SK-N-SH (cell line): ENCODE data around the gene CLCN1. TPM values are rescaled to one million over a fixed set of nuclear protein-coding genes. Genes with fewer than 3 reads are reported as not detected.

Experiments used
- CTCF ChIA-PET: fragments of 300-600, 350-600 bp; formaldehyde crosslinking; extraction: SDS; loops from one replicate; lab custom pipeline; 2021; lab: Yijun Ruan, JAX
- POLR2A ChIA-PET: fragments of 350-600 bp; sonication (Branson Sonifier 250); formaldehyde crosslinking; extraction: SDS; loops from one replicate; lab custom pipeline; 2020; ENCODE audit warnings: antibody characterized with exemption, inconsistent platforms; lab: Yijun Ruan, JAX
- DNase-seq: peaks from one replicate; pipeline ENCODE4 v3.0.0; 2012
- H2AFZ ChIP-seq: fragments of 200-600 bp; sonication (generic); 2 replicates; pipeline ENCODE4 v1.8.1; 2016; ENCODE audit warnings: antibody characterized with exemption, mild to moderate bottlenecking, low read depth
- H3F3A ChIP-seq: fragments of 200-600 bp; sonication (generic); replicated peaks from 2 replicates; pipeline ENCODE3; 2016; ENCODE audit warnings: antibody characterized with exemption, mild to moderate bottlenecking; ENCODE audit not compliant: insufficient read depth
- H3K27ac ChIP-seq, 2 experiments: fragments of 200-500 bp in 1 of 2; fragments of 200-600 bp in 1 of 2; sonication (Bioruptor generic) in 1 of 2; sonication (generic), shearing (Covaris generic) in 1 of 2; 2 replicates each; pipeline versions ENCODE4 v1.5.1 to v1.6.1; 2014 to 2016; ENCODE audit warnings: low read depth in 2 of 2, inconsistent platforms in 1 of 2, low read length in 1 of 2, mild to moderate bottlenecking in 1 of 2, mixed read lengths in 1 of 2
- H3K27me3 ChIP-seq: fragments of 200-600 bp; sonication (generic), shearing (Covaris generic); 2 replicates; pipeline ENCODE4 v1.6.1; 2016; ENCODE audit warnings: mixed run types; ENCODE audit not compliant: insufficient read depth
- H3K36me3 ChIP-seq, 2 experiments: fragments of 200-500 bp in 1 of 2; fragments of 200-600 bp in 1 of 2; sonication (Bioruptor generic) in 1 of 2; sonication (generic) in 1 of 2; replicated peaks in 1 of 2; 2 replicates each; pipeline versions ENCODE3 to v1.5.1; 2014 to 2016; ENCODE audit warnings: low read length in 1 of 2, mild to moderate bottlenecking in 1 of 2; ENCODE audit not compliant: insufficient read depth in 2 of 2, control insufficient read depth in 1 of 2
- H3K4me1 ChIP-seq, 2 experiments: fragments of 200-500 bp in 1 of 2; fragments of 200-600 bp in 1 of 2; sonication (Bioruptor generic) in 1 of 2; sonication (generic), shearing (Covaris generic) in 1 of 2; 2 replicates each; pipeline versions ENCODE4 v1.5.1 to v1.6.1; 2014 to 2016; ENCODE audit warnings: low read depth in 1 of 2, low read length in 1 of 2, mixed run types in 1 of 2; ENCODE audit not compliant: insufficient read depth in 2 of 2, control insufficient read depth in 1 of 2
- H3K4me2 ChIP-seq: fragments of 200-600 bp; sonication (generic), shearing (Covaris generic); 2 replicates; pipeline ENCODE4 v1.6.1; 2017; ENCODE audit warnings: mixed run types
- H3K4me3 ChIP-seq, 2 experiments: fragments of 200-500 bp in 1 of 2; fragments of 200-600 bp in 1 of 2; sonication (Bioruptor generic) in 1 of 2; sonication (generic), shearing (Covaris generic) in 1 of 2; 2 replicates each; pipeline versions ENCODE4 v1.5.1 to v1.8.1; 2014 to 2016; ENCODE audit warnings: low read depth in 2 of 2, inconsistent platforms in 1 of 2, low read length in 1 of 2, mild to moderate bottlenecking in 1 of 2, mixed read lengths in 1 of 2, moderate library complexity in 1 of 2
- H3K79me2 ChIP-seq: fragments of 200-600 bp; sonication (generic); 2 replicates; pipeline ENCODE4 v1.8.1; 2017; ENCODE audit warnings: mild to moderate bottlenecking; ENCODE audit not compliant: insufficient read depth
- H3K9ac ChIP-seq: fragments of 200-600 bp; sonication (generic); 2 replicates; pipeline ENCODE4 v1.6.1; 2017; ENCODE audit warnings: mixed run types
- H3K9me2 ChIP-seq: fragments of 200-600 bp; sonication (generic); 2 replicates; pipeline ENCODE4 v1.6.1; 2017; ENCODE audit warnings: mixed run types
- H3K9me3 ChIP-seq: fragments of 200-600 bp; sonication (generic); 2 replicates; pipeline ENCODE4 v1.6.1; 2017; ENCODE audit warnings: mixed run types, mild to moderate bottlenecking, moderate library complexity
- H4K20me1 ChIP-seq: fragments of 200-600 bp; sonication (generic); 2 replicates; pipeline ENCODE4 v1.6.1; 2017; ENCODE audit warnings: mild to moderate bottlenecking, mixed run types; ENCODE audit not compliant: insufficient read depth
- CHD2 ChIP-seq: fragments of 150-350 bp; IDR thresholded peaks from 2 replicates; pipeline ENCODE4 v1.6.1; 2018; ENCODE audit warnings: low read length; ENCODE audit not compliant: partially characterized antibody
- ELF1 ChIP-seq: IDR thresholded peaks from 2 replicates; pipeline ENCODE4 v1.4.0; 2012
- FOXM1 ChIP-seq: IDR thresholded peaks from 2 replicates; pipeline ENCODE4 v1.4.0; 2012; ENCODE audit warnings: low read depth, mild to moderate bottlenecking
- GABPA ChIP-seq: IDR thresholded peaks from 2 replicates; pipeline ENCODE4 v1.4.0; 2012; ENCODE audit warnings: low read depth, mild to moderate bottlenecking
- IRF3 ChIP-seq: fragments of 150-350 bp; IDR thresholded peaks from 2 replicates; pipeline ENCODE4 v1.6.1; 2016; ENCODE audit warnings: mild to moderate bottlenecking, low read depth, low read length
- NFIC ChIP-seq: IDR thresholded peaks from 2 replicates; pipeline ENCODE4 v1.4.0; 2012; ENCODE audit warnings: borderline replicate concordance
- POLR2AphosphoS5 ChIP-seq: IDR thresholded peaks from 2 replicates; pipeline ENCODE4 v1.6.1; 2012; ENCODE audit warnings: low read depth, low read length
- SIN3A ChIP-seq: IDR thresholded peaks from 2 replicates; pipeline ENCODE4 v1.6.1; 2012; ENCODE audit warnings: low read depth, mild to moderate bottlenecking, low read length, moderate library complexity, borderline replicate concordance
- TAF1 ChIP-seq: IDR thresholded peaks from 2 replicates; pipeline ENCODE4 v1.6.1; 2012; ENCODE audit warnings: low read depth, mild to moderate bottlenecking, low read length, moderate library complexity, borderline replicate concordance
- TCF12 ChIP-seq: IDR thresholded peaks from 2 replicates; pipeline ENCODE4 v1.4.0; 2012
- TEAD4 ChIP-seq: IDR thresholded peaks from 2 replicates; pipeline ENCODE4 v1.4.0; 2012; ENCODE audit warnings: mild to moderate bottlenecking, borderline replicate concordance; ENCODE audit not compliant: insufficient read depth
- USF2 ChIP-seq: fragments of 150-350 bp; IDR thresholded peaks from 2 replicates; pipeline ENCODE4 v1.6.1; 2017; ENCODE audit warnings: antibody characterized with exemption, low read length, low read depth, borderline replicate concordance
- WGBS: methylation state at CpG from one replicate; pipeline ENCODE4 v1.1.6; 2017; ENCODE audit warnings: low lambda C conversion rate; 5-methylcytosine and 5-hydroxymethylcytosine counted together
- polyA plus RNA-seq, 3 experiments: library from polyadenylated mRNA; depleted of rRNA; stranded (reverse); fragments of >200 nt; gene quantifications; 2 replicates each; pipeline ENCODE4 v1.2.3, GENCODE V29; 2012
- TF ChIP-seq, protein P1 (sequence below): fragments of 200-600 bp; sonication (generic); IDR thresholded peaks from 2 replicates; pipeline ENCODE4 v1.6.1; 2017; ENCODE audit warnings: antibody characterized with exemption, mild to moderate bottlenecking, moderate library complexity
- TF ChIP-seq, protein P2 (sequence below): IDR thresholded peaks from 2 replicates; pipeline ENCODE4 v1.4.0; 2012; ENCODE audit warnings: low read depth, borderline replicate concordance

The CLCN1 gene
- polyA plus RNA-seq, 1 of the 3 experiments (the other 2 are of a cell fraction) = 0.12 TPM

- H3K4me2 ChIP-seq = peak overlapping the region; percentile 80
- H3F3A ChIP-seq = peaks cover 17% of the 10 kb centered on the region
- peaks cover 34 to 48% of the 10 kb centered on the region in 2 experiments for H3K36me3 ChIP-seq
- ChIA-PET POLR2A (interaction anchor here (0.9 to 1.2 kb wide), 2 partner anchors 27 to 40 kb away, joined by 3 to 4 read pairs; partner anchors contain the start of gene GSTK1), CTCF (interaction anchor here (1.0 to 4.9 kb wide), 4 partner anchors 11 to 50 kb away, joined by 3 to 30 read pairs (median 4); no protein-coding TSS in a partner anchor)
- H3K9ac ChIP-seq = no peak overlapping the region
- no peak overlapping the region for H2AFZ ChIP-seq
- TF ChIP-seq, protein P1, sequence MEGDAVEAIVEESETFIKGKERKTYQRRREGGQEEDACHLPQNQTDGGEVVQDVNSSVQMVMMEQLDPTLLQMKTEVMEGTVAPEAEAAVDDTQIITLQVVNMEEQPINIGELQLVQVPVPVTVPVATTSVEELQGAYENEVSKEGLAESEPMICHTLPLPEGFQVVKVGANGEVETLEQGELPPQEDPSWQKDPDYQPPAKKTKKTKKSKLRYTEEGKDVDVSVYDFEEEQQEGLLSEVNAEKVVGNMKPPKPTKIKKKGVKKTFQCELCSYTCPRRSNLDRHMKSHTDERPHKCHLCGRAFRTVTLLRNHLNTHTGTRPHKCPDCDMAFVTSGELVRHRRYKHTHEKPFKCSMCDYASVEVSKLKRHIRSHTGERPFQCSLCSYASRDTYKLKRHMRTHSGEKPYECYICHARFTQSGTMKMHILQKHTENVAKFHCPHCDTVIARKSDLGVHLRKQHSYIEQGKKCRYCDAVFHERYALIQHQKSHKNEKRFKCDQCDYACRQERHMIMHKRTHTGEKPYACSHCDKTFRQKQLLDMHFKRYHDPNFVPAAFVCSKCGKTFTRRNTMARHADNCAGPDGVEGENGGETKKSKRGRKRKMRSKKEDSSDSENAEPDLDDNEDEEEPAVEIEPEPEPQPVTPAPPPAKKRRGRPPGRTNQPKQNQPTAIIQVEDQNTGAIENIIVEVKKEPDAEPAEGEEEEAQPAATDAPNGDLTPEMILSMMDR = no peak
- no peak for TF ChIP-seq TCF12
- TF ChIP-seq TEAD4 = no peak
- TF ChIP-seq FOXM1 = no peak
- no peak for TF ChIP-seq IRF3
- no peak for TF ChIP-seq NFIC
- no peak for TF ChIP-seq POLR2AphosphoS5
- TF ChIP-seq, protein P2, sequence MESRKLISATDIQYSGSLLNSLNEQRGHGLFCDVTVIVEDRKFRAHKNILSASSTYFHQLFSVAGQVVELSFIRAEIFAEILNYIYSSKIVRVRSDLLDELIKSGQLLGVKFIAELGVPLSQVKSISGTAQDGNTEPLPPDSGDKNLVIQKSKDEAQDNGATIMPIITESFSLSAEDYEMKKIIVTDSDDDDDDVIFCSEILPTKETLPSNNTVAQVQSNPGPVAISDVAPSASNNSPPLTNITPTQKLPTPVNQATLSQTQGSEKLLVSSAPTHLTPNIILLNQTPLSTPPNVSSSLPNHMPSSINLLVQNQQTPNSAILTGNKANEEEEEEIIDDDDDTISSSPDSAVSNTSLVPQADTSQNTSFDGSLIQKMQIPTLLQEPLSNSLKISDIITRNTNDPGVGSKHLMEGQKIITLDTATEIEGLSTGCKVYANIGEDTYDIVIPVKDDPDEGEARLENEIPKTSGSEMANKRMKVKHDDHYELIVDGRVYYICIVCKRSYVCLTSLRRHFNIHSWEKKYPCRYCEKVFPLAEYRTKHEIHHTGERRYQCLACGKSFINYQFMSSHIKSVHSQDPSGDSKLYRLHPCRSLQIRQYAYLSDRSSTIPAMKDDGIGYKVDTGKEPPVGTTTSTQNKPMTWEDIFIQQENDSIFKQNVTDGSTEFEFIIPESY = no peak
- no peak for TF ChIP-seq SIN3A
- no peak for TF ChIP-seq USF2
- no peak for TF ChIP-seq TAF1
- no peak for TF ChIP-seq GABPA
- TF ChIP-seq ELF1 = no peak
- TF ChIP-seq CHD2 = no peak
- H3K79me2 ChIP-seq = peaks cover 59% of the 10 kb centered on the region
- H4K20me1 ChIP-seq = peaks cover 17% of the 10 kb centered on the region
- H3K27ac ChIP-seq = no peak overlapping the region
- no peaks in the 10 kb centered on the region for H3K9me2 ChIP-seq
- 78% methylated on average over 4 of the region's 4 CpGs for WGBS
- H3K27me3 ChIP-seq = no peaks in the 10 kb centered on the region
- H3K4me1 ChIP-seq = peaks cover 19 to 21% of the 10 kb centered on the region in 2 experiments
- no peak for DNase-seq
- H3K4me3 ChIP-seq = peak overlapping the region in 1 of 2 experiments; percentile 86; a peak in 2 of 4 replicates
- no peaks in the 10 kb centered on the region for H3K9me3 ChIP-seq
Observed at GRCh38 chr7:143290293-143290692, 25.6 kb upstream of the CLCN1 start.
